Measurements from ENCODE around the gene KNOP1.

The KNOP1 gene

DNA sequence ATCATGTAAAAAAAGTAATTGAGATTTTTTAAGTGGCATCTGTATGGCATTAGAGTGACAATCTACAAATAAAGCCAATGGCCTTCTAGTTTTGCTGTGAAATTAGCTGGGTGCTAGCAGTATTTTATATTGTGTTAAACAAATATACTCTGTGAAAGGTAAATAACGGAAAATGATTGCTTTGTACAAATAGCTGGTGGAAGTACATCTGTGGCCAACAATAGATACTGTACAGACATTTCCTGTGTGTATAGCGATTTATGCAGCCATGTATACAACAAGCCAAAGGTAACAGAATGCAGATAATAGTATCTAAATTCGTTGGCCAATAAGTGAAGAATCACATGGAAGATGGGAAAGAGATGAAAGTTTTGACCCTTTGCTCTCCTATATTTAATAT is 26.6 kb upstream of the KNOP1 start:
- FAIRE-seq, result no peak
- DNase-seq (ENCODE audit: insufficient read length, low spot score), result no peak
- TF ChIP-seq SPI1 (IDR thresholded peaks at IDR 0.05; ENCODE audit: low read depth, low read length) (no peak), POLR2AphosphoS5 (IDR thresholded peaks at IDR 0.05; ENCODE audit: low read depth, low read length) (no peak), TAF1 (IDR thresholded peaks at IDR 0.05; ENCODE audit: low read depth, low read length) (no peak), POU2F2 (IDR thresholded peaks at IDR 0.05; ENCODE audit: low read depth, low read length) (no peak), POLR2A (IDR thresholded peaks at IDR 0.05; ENCODE audit: low read depth, low read length) (no peak), PAX5 (IDR thresholded peaks at IDR 0.05; ENCODE audit: insufficient read depth, low read length, severe bottlenecking) (no peak)

DNA sequence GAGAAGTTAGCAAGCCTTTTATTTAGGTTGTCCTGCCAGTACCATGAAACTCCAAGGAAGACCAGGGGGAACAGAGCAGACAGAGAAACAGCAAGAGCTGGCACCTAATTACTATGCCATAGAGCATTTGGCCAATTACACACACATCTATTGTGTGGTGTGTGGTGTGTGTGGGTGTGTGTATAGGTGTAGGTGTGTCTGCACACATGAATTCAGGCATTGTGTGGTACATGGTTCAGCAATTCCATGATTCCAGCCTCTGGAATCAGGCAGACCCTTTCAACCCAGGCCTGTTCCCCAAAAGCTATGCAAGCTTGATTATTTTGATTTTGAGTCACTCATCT is 25.8 kb upstream of the KNOP1 start:
- DNase-seq (ENCODE audit: insufficient read length, low spot score), result no peak
- FAIRE-seq, result no peak
- TF ChIP-seq POLR2AphosphoS5 (IDR thresholded peaks at IDR 0.05; ENCODE audit: low read depth, low read length) (no peak), POLR2A (IDR thresholded peaks at IDR 0.05; ENCODE audit: low read depth, low read length) (no peak), SPI1 (IDR thresholded peaks at IDR 0.05; ENCODE audit: low read depth, low read length) (no peak), POU2F2 (IDR thresholded peaks at IDR 0.05; ENCODE audit: low read depth, low read length) (no peak), TAF1 (IDR thresholded peaks at IDR 0.05; ENCODE audit: low read depth, low read length) (no peak), PAX5 (IDR thresholded peaks at IDR 0.05; ENCODE audit: insufficient read depth, low read length, severe bottlenecking) (no peak)

DNA sequence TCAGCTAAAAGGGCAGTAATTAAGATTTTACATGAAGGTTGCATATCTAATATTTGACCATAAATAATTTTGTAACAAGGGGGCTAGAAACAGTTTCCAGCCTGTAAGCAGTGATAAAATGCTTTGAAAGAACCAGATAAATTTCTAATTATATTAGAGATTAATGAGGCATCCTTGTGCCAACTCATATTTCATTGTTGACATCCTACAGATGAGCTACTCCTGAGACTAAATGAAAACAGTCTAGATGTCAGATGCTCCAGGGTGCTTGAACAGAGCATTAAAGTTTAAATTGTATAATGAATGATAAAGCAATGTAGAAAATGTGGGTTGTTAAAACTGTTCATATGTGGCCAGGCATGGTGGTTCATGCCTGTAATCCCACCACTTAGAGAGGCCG is 23.3 kb upstream of the KNOP1 start:
- TF ChIP-seq POLR2AphosphoS5 (IDR thresholded peaks at IDR 0.05; ENCODE audit: low read depth, low read length) (no peak), SPI1 (IDR thresholded peaks at IDR 0.05; ENCODE audit: low read depth, low read length) (no peak), PAX5 (IDR thresholded peaks at IDR 0.05; ENCODE audit: insufficient read depth, low read length, severe bottlenecking) (no peak), TAF1 (IDR thresholded peaks at IDR 0.05; ENCODE audit: low read depth, low read length) (no peak), POU2F2 (IDR thresholded peaks at IDR 0.05; ENCODE audit: low read depth, low read length) (no peak), POLR2A (IDR thresholded peaks at IDR 0.05; ENCODE audit: low read depth, low read length) (no peak)
- FAIRE-seq, result no peak
- no peak for DNase-seq (ENCODE audit: insufficient read length, low spot score)

DNA sequence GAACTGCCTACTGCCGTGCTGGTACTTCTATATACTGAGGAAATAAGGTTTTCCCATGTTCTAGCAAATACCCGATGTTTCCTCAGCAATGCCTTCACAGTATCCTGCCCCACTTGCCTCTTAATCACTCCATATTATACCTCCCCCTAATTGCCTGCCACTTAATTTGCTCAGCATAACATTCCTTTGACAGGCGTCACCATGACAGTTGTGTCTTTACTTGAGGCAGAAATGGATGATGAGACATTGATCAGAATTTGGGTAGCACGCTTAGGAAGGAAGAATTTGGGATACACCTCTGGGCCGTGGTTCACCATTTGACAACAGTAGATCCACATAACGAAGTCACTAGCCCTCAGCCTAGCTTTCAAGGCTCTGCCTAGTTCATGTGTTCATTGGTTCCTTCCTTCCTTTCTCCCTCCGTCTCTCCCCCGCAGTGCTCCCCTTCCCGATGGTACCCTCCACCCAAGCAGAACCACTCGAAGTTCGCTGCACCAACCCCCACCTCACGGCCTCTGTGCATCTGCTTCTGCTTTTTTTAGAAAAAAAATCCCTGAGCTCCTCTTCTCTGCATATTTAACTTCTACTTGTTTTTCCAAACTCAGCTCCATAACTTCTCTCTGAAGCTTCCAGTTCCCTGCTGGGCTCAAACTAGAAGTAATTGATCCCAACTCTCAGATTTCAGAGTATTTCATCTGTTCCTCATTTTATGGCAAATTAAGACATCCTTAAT is 19.4 kb upstream of the KNOP1 start:
- FAIRE-seq (no peak), DNase-seq (ENCODE audit: insufficient read length, low spot score) (no peak)
- TF ChIP-seq POU2F2 (IDR thresholded peaks at IDR 0.05; ENCODE audit: low read depth, low read length) (no peak), SPI1 (IDR thresholded peaks at IDR 0.05; ENCODE audit: low read depth, low read length) (no peak), POLR2A (IDR thresholded peaks at IDR 0.05; ENCODE audit: low read depth, low read length) (no peak), POLR2AphosphoS5 (IDR thresholded peaks at IDR 0.05; ENCODE audit: low read depth, low read length) (no peak), PAX5 (IDR thresholded peaks at IDR 0.05; ENCODE audit: insufficient read depth, low read length, severe bottlenecking) (no peak), TAF1 (IDR thresholded peaks at IDR 0.05; ENCODE audit: low read depth, low read length) (no peak)

DNA sequence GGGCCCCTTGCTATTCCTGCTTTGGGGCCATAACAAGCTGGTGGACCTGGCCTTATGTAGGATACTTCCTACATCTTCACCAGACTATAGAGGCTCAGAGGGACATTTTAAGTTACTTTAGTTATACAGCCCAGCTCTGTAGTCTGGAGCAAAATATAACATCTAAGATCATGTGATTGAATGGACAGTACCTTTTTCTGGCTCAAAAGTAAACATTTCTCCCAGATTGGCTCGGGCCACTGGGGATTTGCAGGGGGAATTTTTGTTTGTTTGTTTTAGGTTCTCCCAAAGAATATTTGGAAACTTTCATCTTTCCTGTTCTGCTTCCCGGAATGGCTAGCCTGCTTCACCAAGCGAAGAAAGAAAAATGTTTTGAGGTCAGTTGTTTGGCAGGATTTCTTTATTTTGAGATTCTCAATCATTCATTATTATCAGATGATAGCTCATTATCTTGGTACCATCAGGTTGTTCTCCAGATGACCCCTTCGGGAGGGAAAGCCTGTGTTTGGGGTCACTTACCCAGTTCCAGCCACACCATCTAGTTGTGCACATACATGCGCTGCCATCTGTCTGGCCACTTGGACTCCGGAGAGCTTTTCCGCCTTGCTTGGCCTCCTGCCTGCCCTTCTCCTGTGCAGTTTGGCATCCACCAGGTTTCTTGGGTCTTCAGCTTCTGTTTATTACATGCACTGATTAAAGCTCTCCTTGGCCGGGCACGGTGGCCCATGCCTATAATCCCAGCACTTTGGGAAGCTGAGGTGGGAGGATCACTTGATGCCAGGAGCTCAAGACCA is 17.2 kb upstream of the KNOP1 start:
- no peak for DNase-seq (ENCODE audit: insufficient read length, low spot score)
- FAIRE-seq, result no peak
- TF ChIP-seq POU2F2 (IDR thresholded peaks at IDR 0.05; ENCODE audit: low read depth, low read length) (no peak), SPI1 (IDR thresholded peaks at IDR 0.05; ENCODE audit: low read depth, low read length) (no peak), TAF1 (IDR thresholded peaks at IDR 0.05; ENCODE audit: low read depth, low read length) (no peak), PAX5 (IDR thresholded peaks at IDR 0.05; ENCODE audit: insufficient read depth, low read length, severe bottlenecking) (no peak), POLR2AphosphoS5 (IDR thresholded peaks at IDR 0.05; ENCODE audit: low read depth, low read length) (no peak), POLR2A (IDR thresholded peaks at IDR 0.05; ENCODE audit: low read depth, low read length) (no peak)

DNA sequence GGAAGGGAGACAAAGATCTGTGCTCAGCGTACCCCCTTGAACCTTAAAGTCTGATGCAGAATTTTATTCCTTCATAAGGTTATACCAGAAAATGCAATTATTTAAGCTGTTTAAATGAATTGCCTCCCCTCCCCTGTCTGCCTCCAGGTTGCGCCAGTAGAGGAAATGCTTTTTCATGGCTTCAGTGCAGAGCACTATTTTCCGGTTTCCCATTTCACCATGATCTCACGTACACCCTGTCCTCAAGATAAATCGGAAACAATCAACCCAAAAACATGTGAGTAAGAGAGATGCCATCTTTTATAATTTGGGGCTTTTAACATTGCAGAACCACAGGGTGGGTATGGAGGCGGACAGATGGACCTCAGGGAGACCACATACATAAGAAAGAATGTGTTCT is 15.5 kb upstream of the KNOP1 start:
- TF ChIP-seq POLR2AphosphoS5 (IDR thresholded peaks at IDR 0.05; ENCODE audit: low read depth, low read length) (no peak), PAX5 (IDR thresholded peaks at IDR 0.05; ENCODE audit: insufficient read depth, low read length, severe bottlenecking) (no peak), SPI1 (IDR thresholded peaks at IDR 0.05; ENCODE audit: low read depth, low read length) (no peak), POLR2A (IDR thresholded peaks at IDR 0.05; ENCODE audit: low read depth, low read length) (no peak), POU2F2 (IDR thresholded peaks at IDR 0.05; ENCODE audit: low read depth, low read length) (no peak), TAF1 (IDR thresholded peaks at IDR 0.05; ENCODE audit: low read depth, low read length) (no peak)
- DNase-seq (ENCODE audit: insufficient read length, low spot score) (no peak), FAIRE-seq (no peak)

DNA sequence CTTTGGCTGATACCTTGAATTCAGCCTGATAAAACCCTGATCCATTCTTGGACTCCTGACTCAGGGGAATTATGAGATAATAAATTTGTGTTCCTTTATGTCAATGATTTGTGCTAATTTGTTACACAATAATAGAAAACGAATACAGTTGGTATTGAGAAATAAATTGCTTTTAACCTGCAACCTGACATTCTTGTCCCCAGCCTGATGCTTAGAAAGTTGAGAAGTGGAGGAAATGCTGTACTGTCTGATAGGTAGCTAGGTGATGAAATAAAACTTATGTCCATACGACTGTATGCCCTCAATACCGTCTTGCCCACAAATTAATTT is 10.6 kb upstream of the KNOP1 start:
- DNase-seq (ENCODE audit: insufficient read length, low spot score), result no peak
- TF ChIP-seq POU2F2 (IDR thresholded peaks at IDR 0.05; ENCODE audit: low read depth, low read length) (no peak), SPI1 (IDR thresholded peaks at IDR 0.05; ENCODE audit: low read depth, low read length) (no peak), PAX5 (IDR thresholded peaks at IDR 0.05; ENCODE audit: insufficient read depth, low read length, severe bottlenecking) (no peak), POLR2AphosphoS5 (IDR thresholded peaks at IDR 0.05; ENCODE audit: low read depth, low read length) (no peak), TAF1 (IDR thresholded peaks at IDR 0.05; ENCODE audit: low read depth, low read length) (no peak), POLR2A (IDR thresholded peaks at IDR 0.05; ENCODE audit: low read depth, low read length) (no peak)
- no peak for FAIRE-seq

DNA sequence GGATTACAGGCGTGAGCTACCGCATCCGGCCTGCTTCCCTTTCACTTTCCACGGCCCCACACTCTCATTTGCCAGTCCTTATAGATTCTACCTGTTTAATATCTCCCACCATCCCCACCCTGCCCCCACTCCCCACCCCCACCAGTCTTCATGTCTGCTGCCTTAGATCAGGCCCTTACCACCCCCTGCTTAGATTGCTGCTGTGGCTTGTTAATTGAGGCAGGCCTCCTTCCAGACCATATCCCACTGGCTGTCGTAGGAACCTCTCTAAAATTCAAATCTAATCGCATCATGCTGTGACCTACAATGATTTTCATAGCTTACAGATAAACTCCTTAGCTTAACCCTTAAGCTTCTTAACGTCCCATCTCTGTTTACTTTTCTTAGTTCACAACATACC is 5.0 kb upstream of the KNOP1 start:
- DNase-seq (ENCODE audit: insufficient read length, low spot score), result no peak
- no peak for FAIRE-seq
- no peak for TF ChIP-seq POLR2AphosphoS5 (IDR thresholded peaks at IDR 0.05; ENCODE audit: low read depth, low read length)
- no peak for TF ChIP-seq POLR2A (IDR thresholded peaks at IDR 0.05; ENCODE audit: low read depth, low read length)
- TF ChIP-seq TAF1 (IDR thresholded peaks at IDR 0.05; ENCODE audit: low read depth, low read length), result no peak
- no peak for TF ChIP-seq PAX5 (IDR thresholded peaks at IDR 0.05; ENCODE audit: insufficient read depth, low read length, severe bottlenecking)
- no peak for TF ChIP-seq SPI1 (IDR thresholded peaks at IDR 0.05; ENCODE audit: low read depth, low read length)
- TF ChIP-seq POU2F2 (IDR thresholded peaks at IDR 0.05; ENCODE audit: low read depth, low read length), result no peak

DNA sequence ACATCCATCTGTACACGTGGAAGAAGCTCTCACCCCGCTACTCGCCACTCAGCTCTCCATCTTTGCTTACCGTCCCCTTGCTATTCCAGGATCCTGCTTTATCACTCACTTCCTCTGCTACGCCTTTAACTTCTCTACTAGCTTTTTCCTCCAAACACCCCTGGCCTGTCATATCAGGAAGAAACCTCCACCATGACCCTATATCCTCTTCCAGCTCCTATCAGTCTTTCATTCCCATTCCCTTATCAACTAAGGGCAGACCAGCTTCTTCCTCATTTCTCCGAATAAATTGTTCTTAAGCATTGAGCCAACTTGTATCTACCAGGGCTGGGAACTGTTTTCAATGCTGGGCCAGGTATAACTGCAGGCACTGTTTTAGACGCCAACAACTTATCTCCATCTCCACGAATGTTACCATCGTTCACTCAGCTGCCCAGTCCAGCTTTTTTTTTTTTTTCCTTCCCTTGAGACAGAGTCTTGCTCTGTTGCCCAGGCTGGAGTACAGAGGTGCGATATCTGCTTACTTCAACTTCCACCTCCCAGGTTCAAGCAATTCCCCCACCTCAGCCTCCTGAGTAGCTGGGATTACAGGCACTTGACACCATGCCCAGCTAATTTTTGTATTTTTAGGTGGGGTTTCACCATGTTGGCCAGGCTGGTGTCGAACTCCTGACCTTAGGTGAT is 4.4 kb upstream of the KNOP1 start:
- DNase-seq (ENCODE audit: insufficient read length, low spot score) (no peak), FAIRE-seq (no peak)
- TF ChIP-seq POU2F2 (IDR thresholded peaks at IDR 0.05; ENCODE audit: low read depth, low read length) (no peak), TAF1 (IDR thresholded peaks at IDR 0.05; ENCODE audit: low read depth, low read length) (no peak), PAX5 (IDR thresholded peaks at IDR 0.05; ENCODE audit: insufficient read depth, low read length, severe bottlenecking) (no peak), POLR2A (IDR thresholded peaks at IDR 0.05; ENCODE audit: low read depth, low read length) (no peak), SPI1 (IDR thresholded peaks at IDR 0.05; ENCODE audit: low read depth, low read length) (no peak), POLR2AphosphoS5 (IDR thresholded peaks at IDR 0.05; ENCODE audit: low read depth, low read length) (no peak)

Measured in GM12891 (cell line).